OCI-LY1 (cell line): ENCODE data around the gene RBM28.

Source experiments
- H2AFZ ChIP-seq: fragments of 200-600 bp; sonication (generic), shearing (Covaris generic); 2 replicates; pipeline ENCODE4 v1.6.0; 2014; ENCODE audit warnings: antibody characterized with exemption, mild to moderate bottlenecking, low read length
- H3F3A ChIP-seq: fragments of 200-600 bp; sonication (generic), shearing (Covaris generic); 2 replicates; pipeline ENCODE4 v1.6.0; 2014; ENCODE audit warnings: mild to moderate bottlenecking, antibody characterized with exemption, low read length, moderate library complexity; ENCODE audit not compliant: insufficient read depth
- H3K27ac ChIP-seq: fragments of 200-600 bp; sonication (generic); 2 replicates; pipeline ENCODE4 v1.5.1; 2014; ENCODE audit warnings: low read length, mixed run types, mild to moderate bottlenecking, low read depth; ENCODE audit not compliant: poor library complexity, severe bottlenecking
- H3K27me3 ChIP-seq: fragments of 200-600 bp; sonication (generic); 2 replicates; pipeline ENCODE4 v1.6.0; 2014; ENCODE audit warnings: antibody characterized with exemption, mild to moderate bottlenecking, low read length, moderate library complexity; ENCODE audit not compliant: insufficient read depth
- H3K36me3 ChIP-seq: fragments of 200-600 bp; sonication (generic); 2 replicates; pipeline ENCODE4 v1.6.1; 2014; ENCODE audit warnings: mild to moderate bottlenecking, antibody characterized with exemption, low read length, moderate library complexity, mixed read lengths; ENCODE audit not compliant: insufficient read depth
- H3K4me1 ChIP-seq: fragments of 200-600 bp; sonication (generic); 2 replicates; pipeline ENCODE4 v1.5.1; 2014; ENCODE audit warnings: mild to moderate bottlenecking, low read length, moderate library complexity; ENCODE audit not compliant: insufficient read depth, severe bottlenecking
- H3K4me2 ChIP-seq: fragments of 200-600 bp; sonication (generic), shearing (Covaris generic); 2 replicates; pipeline ENCODE4 v1.6.1; 2014; ENCODE audit warnings: low read length
- H3K4me3 ChIP-seq: fragments of 200-600 bp; sonication (generic); 2 replicates; pipeline ENCODE4 v1.5.1; 2014; ENCODE audit warnings: low read length, low read depth, mild to moderate bottlenecking, mixed read lengths; ENCODE audit not compliant: poor library complexity, severe bottlenecking
- H3K79me2 ChIP-seq: fragments of 200-600 bp; shearing (Covaris generic); 2 replicates; pipeline ENCODE4 v1.6.1; 2016; ENCODE audit warnings: mixed run types, low read length, mixed read lengths; ENCODE audit not compliant: insufficient read depth
- H3K9ac ChIP-seq: fragments of 200-600 bp; sonication (generic), shearing (Covaris generic); 2 replicates; pipeline ENCODE4 v1.6.1; 2014; ENCODE audit warnings: mild to moderate bottlenecking, low read length, mixed read lengths
- H3K9me2 ChIP-seq: fragments of 200-600 bp; sonication (generic), shearing (Covaris generic); 2 replicates; pipeline ENCODE4 v1.6.1; 2014; ENCODE audit warnings: low read depth, mild to moderate bottlenecking, low read length, mixed read lengths
- H3K9me3 ChIP-seq: fragments of 200-600 bp; shearing (Covaris generic); 2 replicates; pipeline ENCODE4 v1.6.1; 2014; ENCODE audit warnings: low read length, mixed read lengths
- H4K20me1 ChIP-seq: fragments of 200-600 bp; sonication (generic), shearing (Covaris generic); 2 replicates; pipeline ENCODE4 v1.6.0; 2016; ENCODE audit warnings: mild to moderate bottlenecking, low read length; ENCODE audit not compliant: insufficient read depth
- EZH2 ChIP-seq: fragments of 200-600 bp; sonication (generic), shearing (Covaris generic); IDR thresholded peaks from 2 replicates; pipeline ENCODE4 v1.8.0; 2017; ENCODE audit warnings: borderline replicate concordance, mixed run types, mild to moderate bottlenecking, antibody characterized with exemption, low read length, moderate library complexity, mixed read lengths
- TF ChIP-seq, protein P1 (sequence below): fragments of 200-600 bp; sonication (generic), shearing (Covaris generic); IDR thresholded peaks from 2 replicates; pipeline ENCODE4 v1.5.1; 2017; ENCODE audit warnings: mild to moderate bottlenecking, antibody characterized with exemption, low read length, moderate library complexity, mixed read lengths

Gene RBM28

DNA sequence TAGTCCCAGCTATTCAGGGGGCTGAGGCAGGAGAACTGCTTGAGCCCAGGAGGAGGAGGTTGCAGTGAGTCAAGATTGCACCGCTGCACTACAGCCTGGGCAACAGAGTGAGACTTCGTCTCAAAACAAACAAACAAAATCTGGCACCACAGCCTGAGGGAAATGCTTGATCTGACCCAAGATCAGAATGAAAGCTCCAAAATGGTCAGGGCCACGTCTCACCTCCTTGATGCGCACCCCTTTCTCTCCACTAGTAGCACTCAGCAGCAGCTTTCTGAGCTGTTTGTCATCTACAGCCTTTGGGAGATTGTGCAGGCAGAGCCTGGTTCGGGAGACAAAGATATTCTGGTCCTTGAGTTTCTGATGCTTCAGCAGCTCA is 22.7 kb downstream of the RBM28 start:
- Histone ChIP-seq H3K4me3 (no peak overlapping the region), H3K4me2 (no peak overlapping the region), H3K27me3 (no peaks in the 10 kb centered on the region), H3K4me1 (no peaks in the 10 kb centered on the region), H3K27ac (no peak overlapping the region), H2AFZ (no peak overlapping the region), H3K9ac (no peak overlapping the region), H3K79me2 (no peaks in the 10 kb centered on the region), H3K9me3 (no peaks in the 10 kb centered on the region), H3F3A (no peaks in the 10 kb centered on the region), H4K20me1 (no peaks in the 10 kb centered on the region), H3K36me3 (peaks cover 100% of the 10 kb centered on the region), H3K9me2 (no peaks in the 10 kb centered on the region)
- TF ChIP-seq, protein P1, sequence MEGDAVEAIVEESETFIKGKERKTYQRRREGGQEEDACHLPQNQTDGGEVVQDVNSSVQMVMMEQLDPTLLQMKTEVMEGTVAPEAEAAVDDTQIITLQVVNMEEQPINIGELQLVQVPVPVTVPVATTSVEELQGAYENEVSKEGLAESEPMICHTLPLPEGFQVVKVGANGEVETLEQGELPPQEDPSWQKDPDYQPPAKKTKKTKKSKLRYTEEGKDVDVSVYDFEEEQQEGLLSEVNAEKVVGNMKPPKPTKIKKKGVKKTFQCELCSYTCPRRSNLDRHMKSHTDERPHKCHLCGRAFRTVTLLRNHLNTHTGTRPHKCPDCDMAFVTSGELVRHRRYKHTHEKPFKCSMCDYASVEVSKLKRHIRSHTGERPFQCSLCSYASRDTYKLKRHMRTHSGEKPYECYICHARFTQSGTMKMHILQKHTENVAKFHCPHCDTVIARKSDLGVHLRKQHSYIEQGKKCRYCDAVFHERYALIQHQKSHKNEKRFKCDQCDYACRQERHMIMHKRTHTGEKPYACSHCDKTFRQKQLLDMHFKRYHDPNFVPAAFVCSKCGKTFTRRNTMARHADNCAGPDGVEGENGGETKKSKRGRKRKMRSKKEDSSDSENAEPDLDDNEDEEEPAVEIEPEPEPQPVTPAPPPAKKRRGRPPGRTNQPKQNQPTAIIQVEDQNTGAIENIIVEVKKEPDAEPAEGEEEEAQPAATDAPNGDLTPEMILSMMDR: no peak
- no peak for TF ChIP-seq EZH2

DNA sequence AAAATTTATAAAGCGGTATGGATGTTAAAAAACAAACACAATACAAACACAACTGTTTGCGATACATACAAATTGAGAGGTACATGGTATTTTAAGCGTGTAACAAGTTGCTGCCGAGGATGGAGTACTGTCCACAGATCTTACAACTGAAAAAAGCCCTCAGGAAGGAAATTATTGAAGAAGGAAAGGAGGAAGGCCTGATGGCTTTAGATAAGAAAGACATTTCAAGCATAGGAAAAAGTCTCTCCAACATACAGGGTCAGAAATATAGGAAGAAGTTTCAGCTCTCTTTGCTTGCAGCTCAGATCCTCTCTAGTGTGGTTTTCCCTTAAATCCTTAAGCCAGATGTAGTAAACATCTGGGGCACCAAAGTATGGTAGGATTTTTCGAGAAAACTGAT is 25.0 kb downstream of the RBM28 start:
- H3F3A ChIP-seq: no peaks in the 10 kb centered on the region

DNA sequence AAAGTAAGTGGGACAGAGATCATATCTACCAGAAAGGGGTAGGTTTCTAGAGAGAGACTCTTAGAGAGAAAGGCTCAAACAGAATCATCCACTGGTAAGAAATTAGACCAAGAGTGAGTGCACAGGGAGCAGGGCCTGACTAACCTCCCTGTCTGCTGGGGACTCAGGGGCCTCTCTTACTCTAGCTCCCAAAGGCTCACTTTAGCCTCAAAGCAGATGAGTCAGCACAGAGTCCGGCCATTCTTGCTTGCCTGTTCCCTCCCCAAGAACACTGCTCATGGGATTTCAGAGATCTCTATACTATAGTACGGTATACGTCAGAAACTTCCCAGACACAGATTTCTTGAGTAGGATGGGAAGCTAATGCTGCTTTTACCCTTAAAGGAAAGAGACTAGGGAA is 32.7 kb downstream of the RBM28 start:
- no peaks in the 10 kb centered on the region for H3K9me3 ChIP-seq
- H3K4me1 ChIP-seq: no peaks in the 10 kb centered on the region
- no peak overlapping the region for H3K27ac ChIP-seq
- H3K27me3 ChIP-seq: no peaks in the 10 kb centered on the region
- no peaks in the 10 kb centered on the region for H3F3A ChIP-seq
- H3K4me2 ChIP-seq: no peak overlapping the region
- no peaks in the 10 kb centered on the region for H4K20me1 ChIP-seq
- H3K36me3 ChIP-seq: peaks cover 97% of the 10 kb centered on the region
- H3K4me3 ChIP-seq: no peak overlapping the region
- H3K9me2 ChIP-seq: no peaks in the 10 kb centered on the region
- no peak overlapping the region for H2AFZ ChIP-seq
- no peak overlapping the region for H3K9ac ChIP-seq
- no peaks in the 10 kb centered on the region for H3K79me2 ChIP-seq
- no peak for TF ChIP-seq EZH2
- TF ChIP-seq, protein P1: no peak

More for the DNA sequence above, 25.0 kb downstream of the RBM28 start:
- no peaks in the 10 kb centered on the region for H4K20me1 ChIP-seq
- H3K4me1 ChIP-seq: no peaks in the 10 kb centered on the region
- H2AFZ ChIP-seq: no peak overlapping the region
- no peaks in the 10 kb centered on the region for H3K79me2 ChIP-seq
- no peaks in the 10 kb centered on the region for H3K9me2 ChIP-seq
- peaks cover 99% of the 10 kb centered on the region for H3K36me3 ChIP-seq
- H3K27ac ChIP-seq: no peak overlapping the region
- H3K9me3 ChIP-seq: no peaks in the 10 kb centered on the region
- TF ChIP-seq EZH2: no peak
- TF ChIP-seq, protein P1: no peak
- no peaks in the 10 kb centered on the region for H3K27me3 ChIP-seq
- no peak overlapping the region for H3K4me2 ChIP-seq
- H3K4me3 ChIP-seq: no peak overlapping the region
- no peak overlapping the region for H3K9ac ChIP-seq
